GM12891 (cell line): ENCODE results near the gene FNTB.

ENCODE experiments used
- DNase-seq: peaks from one replicate; pipeline ENCODE4 v3.0.0; 2011; ENCODE audit warnings: low spot score; ENCODE audit not compliant: insufficient read length
- FAIRE-seq: peaks from 2 replicates; lab custom pipeline; 2011; peaks lifted over from hg19 to GRCh38; lab: Jason Lieb, UNC
- PAX5 ChIP-seq: IDR thresholded peaks from 2 replicates; pipeline ENCODE4 v1.6.1; 2011; ENCODE audit warnings: low read length, moderate library complexity, mild to moderate bottlenecking; ENCODE audit not compliant: insufficient read depth, severe bottlenecking
- POLR2A ChIP-seq: IDR thresholded peaks from 2 replicates; pipeline ENCODE4 v1.6.1; 2011; ENCODE audit warnings: low read depth, low read length, control low read depth
- POLR2AphosphoS5 ChIP-seq: IDR thresholded peaks from 2 replicates; pipeline ENCODE4 v1.6.1; 2011; ENCODE audit warnings: low read depth, low read length, control low read depth
- POU2F2 ChIP-seq: IDR thresholded peaks from 2 replicates; pipeline ENCODE4 v1.6.1; 2011; ENCODE audit warnings: low read depth, mild to moderate bottlenecking, control low read depth, low read length, moderate library complexity
- SPI1 ChIP-seq: IDR thresholded peaks from 2 replicates; pipeline ENCODE4 v1.6.1; 2011; ENCODE audit warnings: low read depth, low read length, control low read depth
- TAF1 ChIP-seq: IDR thresholded peaks from 2 replicates; pipeline ENCODE4 v1.6.1; 2011; ENCODE audit warnings: low read depth, low read length, control low read depth

Gene FNTB

GRCh38 chr14:64965356-64966000 lies 21.2 kb upstream of the FNTB start:
- TF ChIP-seq PAX5 (no peak), POLR2A (no peak), SPI1 (peak; percentile 66), POU2F2 (no peak), POLR2AphosphoS5 (no peak)
- FAIRE-seq (peak; percentile 9), DNase-seq (no peak)

GRCh38 chr14:64966976-64967375 lies 19.7 kb upstream of the FNTB start:
- FAIRE-seq (no peak), DNase-seq (no peak)
- TF ChIP-seq SPI1 (no peak), PAX5 (no peak), POU2F2 (no peak), POLR2AphosphoS5 (no peak), TAF1 (no peak), POLR2A (no peak)

DNA sequence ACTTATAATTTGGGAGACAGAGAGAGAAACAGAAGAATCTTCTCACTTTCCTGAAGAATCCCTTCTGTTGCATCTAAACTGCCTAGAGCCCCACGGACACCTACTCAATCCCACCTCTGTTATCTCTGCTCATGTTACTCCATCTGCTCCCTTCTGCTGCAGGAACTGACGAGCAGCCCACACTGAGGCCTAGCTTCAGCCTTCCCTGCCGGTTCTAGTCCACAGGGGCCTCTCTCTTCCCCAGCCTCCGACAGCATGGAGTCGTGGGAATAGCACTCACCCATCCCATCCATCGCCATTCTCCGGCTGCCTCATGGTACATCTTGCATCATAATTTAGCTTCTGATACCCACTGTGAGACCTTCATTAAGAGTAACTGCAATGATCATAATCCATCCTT lies 18.5 kb upstream of the FNTB start:
- FAIRE-seq, result no peak
- TF ChIP-seq POLR2AphosphoS5 (no peak), TAF1 (no peak), POLR2A (no peak)

DNA sequence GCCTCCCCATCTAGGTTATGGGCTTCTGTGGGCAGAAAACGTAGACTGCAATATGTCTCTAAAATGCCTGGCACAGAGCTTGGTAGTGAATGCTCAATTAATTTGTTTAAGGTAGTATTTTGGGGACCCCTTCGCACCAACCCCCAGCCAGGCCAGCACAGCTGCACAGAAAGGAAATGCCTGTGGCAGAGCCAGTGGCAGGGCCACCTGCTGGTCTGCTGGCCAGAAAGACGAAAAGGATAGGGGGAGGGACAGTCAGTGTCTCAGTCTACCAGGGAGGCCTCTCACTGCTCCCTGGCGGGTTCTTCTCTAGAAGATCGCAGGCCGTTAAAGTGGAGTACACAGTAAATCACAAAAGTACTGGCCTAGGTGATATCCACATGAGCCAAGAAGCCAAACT lies 18.0 kb upstream of the FNTB start:
- no peak for FAIRE-seq
- DNase-seq, result no peak
- TF ChIP-seq POLR2AphosphoS5 (no peak), TAF1 (no peak), POU2F2 (no peak)

More for the DNA sequence above, 18.5 kb upstream of the FNTB start:
- no peak for DNase-seq

- no peak for DNase-seq
- TF ChIP-seq SPI1 (no peak), TAF1 (no peak), PAX5 (no peak), POU2F2 (no peak), POLR2A (no peak), POLR2AphosphoS5 (no peak)
- peak; percentile 23 for FAIRE-seq
These were observed 16.7 kb upstream of the FNTB start for GRCh38 chr14:64970041-64970440.

- FAIRE-seq, result no peak
- no peak for TF ChIP-seq POLR2AphosphoS5
- TF ChIP-seq POLR2A, result no peak
- no peak for TF ChIP-seq PAX5
- no peak for TF ChIP-seq TAF1
- TF ChIP-seq SPI1, result no peak
- no peak for TF ChIP-seq POU2F2
- no peak for DNase-seq
These were observed 15.8 kb upstream of the FNTB start for GRCh38 chr14:64970776-64971477.

DNA sequence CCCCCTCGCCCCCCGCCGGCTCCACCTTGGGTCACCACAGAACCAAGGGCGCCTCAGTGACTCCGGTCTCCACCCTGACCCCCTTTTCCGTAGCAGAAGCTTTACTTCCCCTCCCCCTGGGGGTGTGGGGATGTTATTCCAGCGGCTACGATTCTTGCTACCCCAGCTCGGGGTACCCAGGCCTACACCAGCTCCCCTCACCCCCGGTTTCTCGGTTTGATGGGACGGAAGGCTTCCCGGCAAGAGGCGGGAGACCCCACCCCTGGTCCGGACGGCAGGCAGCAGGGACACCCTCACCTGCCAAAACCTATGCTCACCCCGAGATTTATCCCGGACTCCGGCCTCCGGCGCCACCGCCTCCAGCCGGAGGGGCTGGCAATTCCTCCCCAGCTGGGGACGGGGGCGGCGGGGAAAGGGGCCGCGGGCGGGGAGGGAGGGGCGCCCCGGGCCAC lies 15.2 kb upstream of the FNTB start:
- TF ChIP-seq PAX5 (no peak), TAF1 (no peak), POU2F2 (no peak), POLR2AphosphoS5 (no peak), POLR2A (no peak), SPI1 (no peak)
- DNase-seq (no peak), FAIRE-seq (no peak)

GRCh38 chr14:64971943-64972791 lies 14.5 kb upstream of the FNTB start, which contains the start of gene RAB15:
Gene RAB15 (minus strand): TSS chr14:64972336. CDS start chr14:64972076, 260 bp downstream.
- DNase-seq, result peak; percentile 67
- peak; percentile 77 for FAIRE-seq
- TF ChIP-seq SPI1 (no peak), POLR2AphosphoS5 (no peak), PAX5 (no peak), POLR2A (no peak), POU2F2 (no peak), TAF1 (no peak)

DNA sequence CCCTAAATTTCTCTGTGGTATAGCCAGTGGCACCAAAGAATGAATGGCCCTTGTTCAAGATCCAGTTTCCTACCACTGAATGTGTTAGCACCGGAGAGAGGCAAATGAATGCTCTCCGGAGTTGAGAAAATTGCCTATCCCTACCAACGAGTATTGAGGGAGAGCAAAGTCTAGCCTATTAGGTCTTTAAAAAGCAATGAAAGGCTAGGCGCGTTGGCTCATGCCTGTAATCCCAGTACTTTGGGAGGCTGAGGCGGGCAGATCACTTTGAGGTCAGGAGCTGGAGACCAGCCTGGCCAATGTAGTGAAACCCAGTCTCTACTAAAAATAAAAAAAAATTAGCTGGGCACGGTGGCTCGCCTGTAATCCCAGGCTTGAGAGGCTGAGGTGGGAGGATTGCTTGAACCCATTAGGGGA lies 13.7 kb upstream of the FNTB start:
- no peak for TF ChIP-seq POLR2AphosphoS5
- no peak for TF ChIP-seq TAF1
- TF ChIP-seq PAX5, result no peak
- no peak for TF ChIP-seq SPI1
- no peak for TF ChIP-seq POLR2A
- no peak for TF ChIP-seq POU2F2
- FAIRE-seq (no peak), DNase-seq (no peak)

GRCh38 chr14:64973826-64974225 lies 12.9 kb upstream of the FNTB start:
- no peak for TF ChIP-seq POLR2AphosphoS5
- TF ChIP-seq SPI1, result no peak
- TF ChIP-seq TAF1, result no peak
- no peak for TF ChIP-seq POU2F2
- no peak for TF ChIP-seq POLR2A
- TF ChIP-seq PAX5, result no peak
- no peak for FAIRE-seq
- DNase-seq, result no peak
